Mammary epithelial cell (primary cell): ENCODE results near the gene FMNL3.

Source experiments
- EZH2 ChIP-seq: IDR thresholded peaks from 2 replicates; pipeline ENCODE4 v1.6.1; 2012; ENCODE audit warnings: low read length, inconsistent platforms, borderline replicate concordance
- TF ChIP-seq, protein P1 (sequence below), 2 donors: IDR thresholded peaks in 1 of 2; conservative IDR thresholded peaks in 1 of 2; 2 replicates each; pipeline ENCODE4 v1.5.1; 2011 to 2012; ENCODE audit warnings: inconsistent platforms in 2 of 2, low read length in 2 of 2, mild to moderate bottlenecking in 2 of 2, control low read depth in 1 of 2, low read depth in 1 of 2; ENCODE audit not compliant: insufficient read depth in 1 of 2; ENCODE audit errors: extremely low read depth in 1 of 2

DNA sequence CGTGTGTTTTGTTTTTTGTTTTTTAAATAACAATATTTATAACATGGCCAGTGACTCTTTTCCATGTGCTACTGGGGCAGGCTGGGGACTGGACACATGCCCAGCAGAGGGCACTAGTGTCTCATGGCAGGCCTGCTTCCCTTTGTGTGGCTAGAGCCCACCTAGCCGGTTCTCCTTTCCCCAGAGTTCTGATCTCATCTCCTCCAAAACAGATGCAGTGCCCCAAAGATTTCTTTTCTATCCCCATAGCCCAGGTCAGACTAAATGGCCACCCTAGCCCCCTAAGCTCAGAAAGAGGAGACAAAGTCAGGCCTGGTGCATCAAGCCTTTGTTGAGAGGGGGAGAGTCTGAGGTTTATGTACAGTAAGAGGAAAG lies 62.6 kb downstream of the FMNL3 start:
- TF ChIP-seq, protein P1, sequence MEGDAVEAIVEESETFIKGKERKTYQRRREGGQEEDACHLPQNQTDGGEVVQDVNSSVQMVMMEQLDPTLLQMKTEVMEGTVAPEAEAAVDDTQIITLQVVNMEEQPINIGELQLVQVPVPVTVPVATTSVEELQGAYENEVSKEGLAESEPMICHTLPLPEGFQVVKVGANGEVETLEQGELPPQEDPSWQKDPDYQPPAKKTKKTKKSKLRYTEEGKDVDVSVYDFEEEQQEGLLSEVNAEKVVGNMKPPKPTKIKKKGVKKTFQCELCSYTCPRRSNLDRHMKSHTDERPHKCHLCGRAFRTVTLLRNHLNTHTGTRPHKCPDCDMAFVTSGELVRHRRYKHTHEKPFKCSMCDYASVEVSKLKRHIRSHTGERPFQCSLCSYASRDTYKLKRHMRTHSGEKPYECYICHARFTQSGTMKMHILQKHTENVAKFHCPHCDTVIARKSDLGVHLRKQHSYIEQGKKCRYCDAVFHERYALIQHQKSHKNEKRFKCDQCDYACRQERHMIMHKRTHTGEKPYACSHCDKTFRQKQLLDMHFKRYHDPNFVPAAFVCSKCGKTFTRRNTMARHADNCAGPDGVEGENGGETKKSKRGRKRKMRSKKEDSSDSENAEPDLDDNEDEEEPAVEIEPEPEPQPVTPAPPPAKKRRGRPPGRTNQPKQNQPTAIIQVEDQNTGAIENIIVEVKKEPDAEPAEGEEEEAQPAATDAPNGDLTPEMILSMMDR (conservative IDR thresholded peaks at IDR 0.05 in 1 of 2, IDR thresholded peaks at IDR 0.05 in 1 of 2; ENCODE audit: extremely low read depth in 1 of 2, insufficient read depth in 1 of 2, low read depth in 1 of 2, low read length in 2 of 2) = peak; percentile 87 to 98
- no peak for TF ChIP-seq EZH2
